Sigmoid colon (tissue), 4 donors: ENCODE results near the gene EFEMP2.

ENCODE experiments used
- EP300 ChIP-seq, 4 donors: sonication (generic); formaldehyde crosslinking; IDR thresholded peaks; one replicate each; pipeline ENCODE4 v1.6.1; 2017; ENCODE audit warnings: antibody characterized with exemption in 4 of 4
- POLR2A ChIP-seq, 2 donors: fragments of 450-650 bp; IDR thresholded peaks; one replicate each; pipeline ENCODE4 v1.6.1; 2016; ENCODE audit warnings: antibody characterized with exemption in 2 of 2, mild to moderate bottlenecking in 2 of 2, moderate library complexity in 2 of 2
- POLR2AphosphoS5 ChIP-seq, 4 donors: sonication (generic); formaldehyde crosslinking; IDR thresholded peaks; one replicate each; pipeline ENCODE4 v1.6.1; 2017; ENCODE audit warnings: antibody characterized with exemption in 4 of 4
- TF ChIP-seq, protein P1 (sequence below), 4 experiments: fragments of 450-650 bp in 3 of 4; fragments of 200-600 bp in 1 of 4; IDR thresholded peaks; one replicate each; pipeline ENCODE4 v1.5.1; 2016 to 2019; ENCODE audit warnings: antibody characterized with exemption in 4 of 4, mild to moderate bottlenecking in 3 of 4, moderate library complexity in 2 of 4

DNA sequence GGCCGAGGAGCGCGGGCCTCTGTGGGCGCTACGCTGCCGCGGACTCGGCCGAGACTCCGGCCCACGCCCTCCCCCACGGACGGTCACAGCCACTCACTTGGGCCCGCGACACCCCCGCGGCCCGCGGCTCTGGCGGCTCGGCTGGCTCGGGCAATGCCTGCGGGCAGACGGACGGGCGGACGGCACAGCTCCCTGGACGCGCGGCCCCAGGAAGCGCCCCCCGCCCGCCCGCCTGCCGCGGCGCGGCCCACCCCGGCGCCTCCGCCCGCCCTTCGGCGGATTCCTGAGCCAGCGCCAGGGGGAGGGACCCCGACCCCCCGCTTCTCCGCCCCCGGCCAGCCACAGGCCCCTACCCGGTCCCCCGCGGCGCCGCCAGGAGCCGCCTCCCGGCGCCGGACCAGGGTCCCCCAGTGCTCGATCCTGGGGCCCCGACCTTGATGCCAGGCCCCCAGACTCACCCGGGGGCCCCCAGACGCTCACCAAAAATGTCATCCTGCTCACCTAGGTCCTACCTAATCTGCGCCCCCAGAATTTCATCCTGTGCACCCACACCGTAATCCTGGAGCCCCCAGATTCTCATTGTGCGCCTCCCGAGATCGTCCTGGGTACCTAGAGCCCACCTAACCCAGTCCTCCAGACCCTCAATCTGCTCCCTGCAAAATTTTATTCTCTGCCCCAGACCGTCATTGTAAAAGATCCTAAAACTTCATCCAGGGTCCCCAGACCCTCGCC lies at the start of gene EFEMP2:
- TF ChIP-seq, protein P1, sequence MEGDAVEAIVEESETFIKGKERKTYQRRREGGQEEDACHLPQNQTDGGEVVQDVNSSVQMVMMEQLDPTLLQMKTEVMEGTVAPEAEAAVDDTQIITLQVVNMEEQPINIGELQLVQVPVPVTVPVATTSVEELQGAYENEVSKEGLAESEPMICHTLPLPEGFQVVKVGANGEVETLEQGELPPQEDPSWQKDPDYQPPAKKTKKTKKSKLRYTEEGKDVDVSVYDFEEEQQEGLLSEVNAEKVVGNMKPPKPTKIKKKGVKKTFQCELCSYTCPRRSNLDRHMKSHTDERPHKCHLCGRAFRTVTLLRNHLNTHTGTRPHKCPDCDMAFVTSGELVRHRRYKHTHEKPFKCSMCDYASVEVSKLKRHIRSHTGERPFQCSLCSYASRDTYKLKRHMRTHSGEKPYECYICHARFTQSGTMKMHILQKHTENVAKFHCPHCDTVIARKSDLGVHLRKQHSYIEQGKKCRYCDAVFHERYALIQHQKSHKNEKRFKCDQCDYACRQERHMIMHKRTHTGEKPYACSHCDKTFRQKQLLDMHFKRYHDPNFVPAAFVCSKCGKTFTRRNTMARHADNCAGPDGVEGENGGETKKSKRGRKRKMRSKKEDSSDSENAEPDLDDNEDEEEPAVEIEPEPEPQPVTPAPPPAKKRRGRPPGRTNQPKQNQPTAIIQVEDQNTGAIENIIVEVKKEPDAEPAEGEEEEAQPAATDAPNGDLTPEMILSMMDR (IDR thresholded peaks at IDR 0.05), result no peak
- TF ChIP-seq POLR2AphosphoS5 (IDR thresholded peaks at IDR 0.05), result peak in 1 of 4 donors; percentile 47
- no peak for TF ChIP-seq EP300 (IDR thresholded peaks at IDR 0.05)
- TF ChIP-seq POLR2A (IDR thresholded peaks at IDR 0.05), result no peak
